LoVo (cell line): ENCODE data around the gene MBD5.

Experiments used
- DNase-seq: peaks from one replicate; pipeline ENCODE4 v3.0.0-alpha.2; 2016; ENCODE audit warnings: low spot score

Gene MBD5

DNA sequence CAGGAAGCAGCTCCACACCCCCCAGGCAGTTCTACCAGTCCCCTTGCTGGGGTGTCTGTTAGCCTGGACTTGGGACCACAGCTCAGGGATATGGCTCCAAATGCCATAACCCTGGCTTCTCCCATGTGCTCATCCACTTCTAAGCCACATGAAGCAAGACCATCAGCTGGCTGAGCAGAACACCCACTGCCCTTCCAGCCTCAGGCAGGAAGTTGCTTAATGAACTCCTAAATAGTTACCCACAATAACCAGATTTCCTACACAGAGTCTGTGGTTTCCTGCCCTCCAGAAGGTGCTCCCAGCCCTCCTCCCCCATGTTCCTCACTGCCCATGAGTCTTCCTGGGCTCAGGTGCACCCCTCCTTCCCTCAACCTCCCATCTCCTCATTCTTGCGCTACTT, 525.4 kb downstream of the MBD5 start:
- no peak for DNase-seq

DNA sequence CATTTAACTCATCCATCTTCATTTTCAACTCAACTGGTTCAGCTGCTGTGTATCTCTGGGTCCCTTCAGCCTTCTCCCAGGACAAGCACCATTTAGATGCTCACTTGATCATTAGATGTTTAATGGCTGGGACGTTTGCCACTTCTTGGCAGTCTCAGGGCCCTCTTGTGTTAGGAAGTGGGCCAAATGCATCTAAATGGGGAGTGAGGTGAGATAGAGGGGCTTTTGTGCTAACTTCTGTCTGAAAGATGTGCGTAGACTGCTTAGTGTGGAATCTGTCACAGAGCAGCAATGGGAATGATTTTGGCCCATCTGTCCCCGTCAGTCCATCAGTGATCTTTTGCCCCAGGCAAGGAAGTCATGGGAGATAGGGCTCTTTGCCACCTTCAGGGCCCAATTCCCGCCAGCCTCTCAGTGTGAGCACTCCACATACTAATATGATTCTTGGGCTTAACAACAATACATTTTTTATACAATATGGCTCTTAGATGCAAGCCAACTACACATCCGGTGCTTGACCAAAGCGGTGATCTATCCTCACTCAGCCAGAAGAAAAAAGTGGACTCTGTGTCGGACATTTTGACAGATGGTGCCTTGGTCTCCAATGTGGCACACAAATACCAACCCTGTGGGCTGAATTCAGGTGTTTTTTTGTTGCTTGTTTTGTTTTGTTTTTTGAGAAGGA, 528.0 kb downstream of the MBD5 start:
- no peak for DNase-seq

GRCh38 chr2:148552675-148553331, 531.9 kb downstream of the MBD5 start:
- DNase-seq = peak; percentile 7

DNA sequence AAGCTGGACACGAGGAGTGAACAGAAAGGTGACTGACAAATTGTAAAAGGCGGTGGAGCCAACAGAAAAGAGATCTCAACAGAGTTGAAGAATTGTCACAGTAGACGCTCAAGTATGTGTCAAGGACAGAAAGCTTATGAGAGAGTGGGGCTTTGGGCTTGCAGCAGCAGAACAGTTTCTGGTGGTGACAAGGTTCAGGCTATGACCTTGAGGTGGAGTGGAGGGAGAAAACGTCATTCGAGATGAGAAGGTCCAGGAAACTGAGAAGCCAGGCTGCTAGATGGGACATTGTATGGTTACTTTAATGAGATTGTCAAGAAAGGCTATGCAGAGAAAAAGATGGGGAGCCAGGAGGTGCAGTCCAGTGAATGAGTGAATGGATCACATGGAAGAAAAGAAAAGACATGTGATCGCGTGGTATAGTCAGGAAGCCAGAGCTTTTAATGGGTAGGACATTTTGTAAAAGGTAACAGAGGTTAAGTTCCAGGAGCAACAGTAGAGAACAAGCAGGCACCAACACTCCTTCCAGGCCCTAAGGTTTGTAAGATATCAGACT, 532.5 kb downstream of the MBD5 start:
- no peak for DNase-seq

DNA sequence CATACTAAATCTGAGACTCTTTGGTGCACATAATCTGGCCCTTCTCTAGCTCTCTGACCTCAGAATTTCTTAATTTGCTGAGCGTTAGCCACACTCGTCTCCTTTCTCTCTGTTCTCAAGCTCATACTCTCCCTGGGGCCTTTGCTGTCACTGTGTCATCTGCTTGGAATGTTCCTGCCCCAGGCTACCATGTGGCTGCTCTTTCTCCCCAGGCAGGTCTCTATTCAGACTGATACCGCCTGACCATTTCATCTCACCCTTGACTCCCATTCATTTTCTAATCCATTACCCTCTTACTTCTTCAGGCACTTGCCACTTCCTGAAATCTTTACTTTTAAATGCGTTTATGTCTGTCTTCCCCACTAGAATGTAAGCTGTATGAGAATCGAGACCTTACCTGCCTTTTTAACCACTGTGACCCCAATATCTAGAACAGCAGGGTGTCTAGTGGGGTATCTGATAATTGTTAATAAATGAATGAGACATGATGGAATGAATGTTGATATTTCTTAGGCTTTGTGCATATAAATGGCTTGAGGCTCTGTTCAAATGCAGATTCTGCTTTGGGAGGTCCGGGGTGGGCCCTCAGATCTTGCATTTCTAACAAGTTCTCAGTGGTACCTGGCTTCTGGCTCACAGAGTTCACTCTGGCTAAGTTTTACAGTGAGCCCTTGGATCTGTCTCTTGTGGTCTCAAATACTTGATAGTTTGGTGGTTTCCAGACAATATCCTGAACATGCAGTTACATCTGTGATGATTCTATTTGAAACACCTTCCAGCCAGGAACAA, 533.8 kb downstream of the MBD5 start:
- DNase-seq = no peak

DNA sequence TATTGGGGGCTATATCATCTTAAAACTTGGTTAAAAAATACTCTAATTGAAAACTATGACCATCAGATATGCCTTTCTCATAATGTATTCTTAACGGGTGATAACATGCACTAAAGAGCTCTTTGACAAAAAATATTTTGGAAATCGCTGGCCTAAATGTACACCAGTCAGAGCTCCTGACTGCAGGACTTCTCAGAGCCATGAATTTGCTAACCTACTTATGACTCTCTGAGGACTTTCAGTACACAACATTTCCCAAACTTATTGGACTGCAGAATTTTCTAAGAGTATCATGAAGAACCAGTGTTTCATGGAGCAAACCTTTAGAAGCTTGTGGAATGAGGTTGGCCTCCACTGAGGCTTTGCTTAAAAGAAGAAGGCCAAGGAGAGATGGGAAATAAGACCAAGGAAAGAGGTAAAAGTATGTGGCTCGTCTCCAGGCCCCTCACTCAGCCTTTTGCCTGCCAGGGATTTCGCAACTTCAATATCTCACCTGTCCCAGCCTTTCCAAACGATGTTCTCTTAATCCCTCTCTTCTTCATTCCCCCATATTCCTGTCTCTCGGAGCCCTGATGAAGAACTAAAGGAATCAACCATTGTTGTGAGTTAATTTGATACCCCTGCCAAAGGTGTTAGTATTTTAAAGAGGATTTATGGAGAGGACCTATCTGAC, 534.9 kb downstream of the MBD5 start:
- DNase-seq = no peak

DNA sequence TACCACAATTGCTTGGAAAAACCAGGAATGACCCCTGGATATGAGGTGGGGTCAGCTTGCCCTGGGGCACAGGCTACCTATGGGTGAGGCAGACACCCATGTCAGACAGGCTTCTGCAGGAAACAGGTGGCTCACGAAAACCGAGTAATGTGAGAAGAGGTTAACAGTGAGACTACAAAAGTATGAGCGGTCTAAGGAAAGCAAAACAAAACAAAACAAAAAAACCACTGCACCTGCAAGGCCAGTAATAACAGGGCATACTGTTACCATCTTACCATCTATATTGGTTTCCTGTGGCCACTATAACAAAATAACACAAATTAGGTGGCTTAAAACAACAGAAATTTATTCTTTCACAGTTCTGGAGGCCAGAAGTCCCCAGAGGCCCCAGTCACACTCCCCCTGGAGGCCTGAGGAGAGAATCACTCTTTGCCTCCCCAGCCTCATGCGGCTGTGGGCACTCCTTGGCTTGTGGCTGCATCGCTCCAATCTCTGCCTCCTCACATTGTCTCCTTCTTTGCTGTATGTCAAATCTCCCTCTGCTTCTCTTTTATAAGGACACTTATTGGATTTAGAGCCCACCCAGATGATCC, 537.0 kb downstream of the MBD5 start:
- no peak for DNase-seq

- DNase-seq = no peak
Measured at GRCh38 chr2:148560496-148560895, 539.6 kb downstream of the MBD5 start.

- DNase-seq = no peak
Measured at GRCh38 chr2:148561389-148561788, 540.5 kb downstream of the MBD5 start.

DNA sequence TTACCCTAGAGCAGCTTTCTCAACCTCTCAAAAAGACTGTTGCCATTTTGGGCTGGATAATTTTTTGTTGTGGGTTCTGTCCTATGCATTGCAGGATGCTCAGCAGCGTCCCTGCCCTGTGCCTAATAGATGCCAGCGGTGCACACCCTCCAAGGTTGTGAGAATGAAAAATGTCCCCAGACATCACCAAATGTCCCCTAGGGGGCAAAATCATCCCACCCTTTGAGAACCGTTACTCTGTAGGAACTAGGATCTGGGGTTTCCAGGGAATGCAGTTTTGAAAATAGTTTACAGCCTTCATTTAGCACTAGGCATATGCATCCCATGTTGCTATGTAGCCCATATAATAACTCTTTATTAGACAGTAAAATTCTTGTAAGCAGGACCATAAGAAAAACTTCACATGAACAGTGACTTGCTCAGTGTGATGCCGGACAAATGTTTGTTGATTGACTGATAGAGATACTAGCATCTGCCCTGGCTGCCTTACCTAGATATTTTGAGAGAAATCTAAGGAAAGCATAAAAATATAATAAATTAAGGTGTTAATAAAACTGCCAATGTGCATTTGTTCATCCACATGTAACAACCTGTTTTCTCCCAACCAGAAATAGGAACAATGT, 544.5 kb downstream of the MBD5 start:
- DNase-seq = no peak
